HFF-Myc (cell line): ENCODE data around the gene MEAK7.
A peak's percentile ranks its signal among the peaks of the same experiment; 100 is the strongest.

ENCODE experiments used
- DNase-seq: peaks from one replicate; pipeline ENCODE4 v3.0.0-alpha.2; 2011; ENCODE audit warnings: low read depth; ENCODE audit errors: extremely low read depth
- H3K4me3 ChIP-seq: replicated peaks from 2 replicates; pipeline ENCODE4 v1.5.1; 2011; ENCODE audit warnings: low read depth, mild to moderate bottlenecking, control low read depth, low read length
- CTCF ChIP-seq: IDR thresholded peaks from 2 replicates; pipeline ENCODE4 v1.5.1; 2012; ENCODE audit warnings: mild to moderate bottlenecking, low read depth, low read length, control low read depth; ENCODE audit errors: missing control alignments

Gene MEAK7

GRCh38 chr16:84489131-84489530, 15.3 kb downstream of the MEAK7 start:
- no peak overlapping the region for H3K4me3 ChIP-seq
- DNase-seq, result no peak
- TF ChIP-seq CTCF, result no peak

GRCh38 chr16:84487358-84487757, 17.1 kb downstream of the MEAK7 start:
- TF ChIP-seq CTCF, result no peak
- H3K4me3 ChIP-seq, result no peak overlapping the region
- no peak for DNase-seq

- TF ChIP-seq CTCF, result no peak
- no peak for DNase-seq
- no peak overlapping the region for H3K4me3 ChIP-seq
Measured at GRCh38 chr16:84486551-84487235, 17.8 kb downstream of the MEAK7 start.

- H3K4me3 ChIP-seq, result no peak overlapping the region
- TF ChIP-seq CTCF, result no peak
- DNase-seq, result no peak
Measured at GRCh38 chr16:84486126-84486525, 18.3 kb downstream of the MEAK7 start.

- TF ChIP-seq CTCF, result no peak
- H3K4me3 ChIP-seq, result no peak overlapping the region
- DNase-seq, result no peak
Measured at GRCh38 chr16:84485255-84486010, 19.0 kb downstream of the MEAK7 start.

GRCh38 chr16:84484579-84485254, 19.7 kb downstream of the MEAK7 start:
- TF ChIP-seq CTCF, result peak; percentile 73
- no peak overlapping the region for H3K4me3 ChIP-seq
- DNase-seq, result no peak
